Measurements from ENCODE around the gene MEIOSIN. TPM values are rescaled to one million over a fixed set of nuclear protein-coding genes. Genes with fewer than 3 reads are reported as not detected.

The MEIOSIN gene
- total and polyA plus RNA-seq, 2 of the 13 experiments (the other 11 are each of a cell fraction or from before 2014, with no cell fraction given), result not detected

- TF ChIP-seq DRAP1 (CRISPR knock-in tag; IDR thresholded peaks at IDR 0.05), result peak; percentile 66; the same call in 1 of the 2 replicates
- peak; percentile 47; the same call in 1 of the 2 replicates for TF ChIP-seq NFYB (CRISPR knock-in tag; IDR thresholded peaks at IDR 0.05)
- TF ChIP-seq TFDP2 (CRISPR knock-in tag; IDR thresholded peaks at IDR 0.05), result peak; percentile 89
- TF ChIP-seq NR3C1 (CRISPR knock-in tag; IDR thresholded peaks at IDR 0.05), result no peak
- TF ChIP-seq JUNB (CRISPR knock-in tag; IDR thresholded peaks at IDR 0.05; ENCODE audit: borderline replicate concordance), result no peak
- peak; percentile 4 for TF ChIP-seq ZNF781 (CRISPR knock-in tag; IDR thresholded peaks at IDR 0.05; ENCODE audit: borderline replicate concordance, not compliant biosample characterization)
- TF ChIP-seq ZNF496 (CRISPR knock-in tag; IDR thresholded peaks at IDR 0.05; ENCODE audit: insufficient replicate concordance), result no peak
- TF ChIP-seq ZSCAN25 (CRISPR knock-in tag; IDR thresholded peaks at IDR 0.05), result 0 out of 2 replicates have a peak, but pooled peaks have one; percentile 20
- TF ChIP-seq PHF8 (CRISPR knock-in tag; IDR thresholded peaks at IDR 0.05), result peak; percentile 44; the same call in 1 of the 2 replicates
- TF ChIP-seq SAFB2 (CRISPR knock-in tag; IDR thresholded peaks at IDR 0.05; ENCODE audit: borderline replicate concordance, low read depth), result no peak
- TF ChIP-seq MBNL3 (CRISPR knock-in tag; conservative IDR thresholded peaks at IDR 0.05), result no peak
- no peak for TF ChIP-seq ELK4 (CRISPR knock-in tag; IDR thresholded peaks at IDR 0.05; ENCODE audit: borderline replicate concordance)
- TF ChIP-seq ZNF468 (CRISPR knock-in tag; IDR thresholded peaks at IDR 0.05), result no peak
- TF ChIP-seq TCF7 (IDR thresholded peaks at IDR 0.05; ENCODE audit: low read depth), result no peak
- no peak for TF ChIP-seq CEBPZ (IDR thresholded peaks at IDR 0.05; ENCODE audit: low read length)
- no peak for TF ChIP-seq MATR3 (CRISPR knock-in tag; IDR thresholded peaks at IDR 0.05)
- no peak for TF ChIP-seq ARID2 (CRISPR knock-in tag; IDR thresholded peaks at IDR 0.05; ENCODE audit: borderline replicate concordance)
Measured at GRCh38 chr19:45730368-45731288, 2.6 kb upstream of the MEIOSIN start, which contains the start of gene FBXO46 (continued).

Data from HepG2 (cell line).